GM12878 (cell line): ENCODE results near the gene GSG1L. TPM values are rescaled to one million over a fixed set of nuclear protein-coding genes. Genes with fewer than 3 reads are reported as not detected.
"Not testable (repeated sequence)": the region's sequence is repeated elsewhere in the genome, so short reads cannot be mapped to it uniquely, and the experiment has no call there.

Source experiments
- ATAC-seq: fragments of 200-7000 bp; cut with Tn5 transposase; 3 replicates; pipeline ENCODE4 v1.9.1; 2020; ENCODE audit warnings: mild to moderate bottlenecking, moderate library complexity
- BruUV-seq: library from RNA; stranded (reverse); fragments of 400-500 nt; replicated peaks from 2 replicates; lab custom pipeline; 2021; lab: Mats Ljungman, UMichigan
- CTCF ChIA-PET: fragments of 300-600 bp; sonication (Branson Sonifier 250); formaldehyde crosslinking; extraction: SDS; loops from one replicate; lab custom pipeline; 2021; ENCODE audit warnings: inconsistent platforms; lab: Yijun Ruan, JAX
- POLR2A ChIA-PET: fragments of 350-600 bp; formaldehyde crosslinking; extraction: SDS; loops from one replicate; lab custom pipeline; 2021; ENCODE audit warnings: inconsistent platforms; lab: Charles Lee
- RAD21 ChIA-PET: fragments of 300-600 bp; sonication (Branson Sonifier 250); formaldehyde crosslinking; loops from one replicate; lab custom pipeline; 2023; ENCODE audit warnings: antibody characterized with exemption; ENCODE audit not compliant: unreplicated experiment; lab: Charles Lee
- SMC1A ChIA-PET: fragments of 300-600 bp; sonication (Branson Sonifier 250); formaldehyde crosslinking; loops from one replicate; lab custom pipeline; 2023; ENCODE audit not compliant: unreplicated experiment, uncharacterized antibody; lab: Charles Lee
- DNase-seq: peaks from one replicate; pipeline ENCODE4 v3.0.0-alpha.2; 2011; ENCODE audit warnings: low read depth, low spot score
- FAIRE-seq: peaks from 3 replicates; lab custom pipeline; 2011; peaks lifted over from hg19 to GRCh38; lab: Jason Lieb, UNC
- H2AFZ ChIP-seq: 2 replicates; pipeline ENCODE4 v1.6.0; 2011; ENCODE audit warnings: low read depth, low read length, control low read depth; ENCODE audit not compliant: control insufficient read depth
- H3K27ac ChIP-seq: 2 replicates; pipeline ENCODE4 v1.5.1; 2011; ENCODE audit warnings: control low read depth; ENCODE audit not compliant: control insufficient read depth, insufficient read depth
- H3K27me3 ChIP-seq, 2 experiments: replicated peaks in 1 of 2; 2 replicates each; pipeline versions ENCODE4 v1.6.0 to v1.6.1; 2011; ENCODE audit warnings: low read length in 1 of 2; ENCODE audit not compliant: control insufficient read depth in 2 of 2, insufficient read depth in 2 of 2
- H3K36me3 ChIP-seq, 2 experiments: 2 replicates each; pipeline ENCODE4 v1.5.1; 2011; ENCODE audit warnings: low read length in 1 of 2; ENCODE audit not compliant: control insufficient read depth in 2 of 2, insufficient read depth in 2 of 2
- H3K4me1 ChIP-seq: 2 replicates; pipeline ENCODE4 v1.6.1; 2011; ENCODE audit warnings: mild to moderate bottlenecking, low read length, moderate library complexity, mixed read lengths; ENCODE audit not compliant: control insufficient read depth, insufficient read depth
- H3K4me2 ChIP-seq: 2 replicates; pipeline ENCODE4 v1.6.0; 2011; ENCODE audit warnings: control low read depth; ENCODE audit not compliant: control insufficient read depth, insufficient read depth
- H3K4me3 ChIP-seq: fragments of 200-600 bp; sonication (generic); 2 replicates; pipeline ENCODE4 v1.5.1; 2016
- H3K79me2 ChIP-seq: 2 replicates; pipeline ENCODE4 v1.6.0; 2011; ENCODE audit warnings: low read length; ENCODE audit not compliant: control insufficient read depth, insufficient read depth
- H3K9ac ChIP-seq: 2 replicates; pipeline ENCODE4 v1.8.0; 2011; ENCODE audit warnings: low read length, control low read depth, mixed read lengths; ENCODE audit not compliant: control insufficient read depth, insufficient read depth
- H3K9me3 ChIP-seq: replicated peaks from 3 replicates; pipeline ENCODE4 v1.5.1; 2011; ENCODE audit warnings: mild to moderate bottlenecking, low read length; ENCODE audit not compliant: control insufficient read depth, insufficient read depth
- H4K20me1 ChIP-seq: 2 replicates; pipeline ENCODE4 v1.6.0; 2011; ENCODE audit not compliant: control insufficient read depth, insufficient read depth
- CHD2 ChIP-seq: IDR thresholded peaks from 2 replicates; pipeline ENCODE4 v1.6.1; 2011; ENCODE audit warnings: low read depth, low read length, improper control_type of control experiment, borderline replicate concordance
- ZNF274 ChIP-seq: IDR thresholded peaks from one replicate; pipeline ENCODE4 v1.8.0; 2011; ENCODE audit not compliant: insufficient read length, insufficient read depth
- WGBS: methylation state at CpG from one replicate; pipeline ENCODE4 v1.1.6; 2016; ENCODE audit warnings: low lambda C conversion rate; ENCODE audit not compliant: insufficient replicate concordance, insufficient coverage; ENCODE audit errors: missing lambda C conversion rate; 5-methylcytosine and 5-hydroxymethylcytosine counted together
- in situ Hi-C: fragments of 300-500 bp; cut with MboI; formaldehyde crosslinking; loops from 9 replicates; pipeline ENCODE4 v1.14.3; 2018; ENCODE audit warnings: mixed read lengths
- intact Hi-C: fragments of 100-400 bp; cut with micrococcal nuclease; formaldehyde crosslinking; loops from one replicate; pipeline ENCODE4 v1.14.2; 2022; ENCODE audit not compliant: unreplicated experiment
- polyA plus RNA-seq, 11 experiments: library from polyadenylated mRNA; depleted of rRNA in 4 of 11; unstranded in 6 of 11; stranded (reverse) in 5 of 11; fragments of >200 nt; fragmentation: Nextera tagmentation in 4 of 11; fragmentation: Illumina TruSeq in 1 of 11; extraction: Ambion mirVana in 4 of 11; extraction: Trizol in 1 of 11; gene quantifications; 1 replicate in 1 of 11; 2 replicates in 10 of 11; pipeline versions ENCODE4 v1.2.1 to v1.2.3, GENCODE V29; 2011 to 2016; ENCODE audit warnings: inconsistent platforms in 2 of 11, missing spikeins in 2 of 11, low read depth in 1 of 11
- total RNA-seq, 4 experiments: library from RNA; depleted of rRNA in 3 of 4; stranded (reverse); fragments of >200 nt in 3 of 4; fragmentation: Illumina TruSeq in 1 of 4; extraction: Trizol in 1 of 4; gene quantifications; 2 replicates each; pipeline versions ENCODE4 v1.2.1 to v1.2.3, GENCODE V29; 2013 to 2021

The GSG1L gene
- total and polyA plus RNA-seq, 10 of the 15 experiments (the other 5 are each of a cell fraction or from before 2014, with no cell fraction given): not detected

DNA sequence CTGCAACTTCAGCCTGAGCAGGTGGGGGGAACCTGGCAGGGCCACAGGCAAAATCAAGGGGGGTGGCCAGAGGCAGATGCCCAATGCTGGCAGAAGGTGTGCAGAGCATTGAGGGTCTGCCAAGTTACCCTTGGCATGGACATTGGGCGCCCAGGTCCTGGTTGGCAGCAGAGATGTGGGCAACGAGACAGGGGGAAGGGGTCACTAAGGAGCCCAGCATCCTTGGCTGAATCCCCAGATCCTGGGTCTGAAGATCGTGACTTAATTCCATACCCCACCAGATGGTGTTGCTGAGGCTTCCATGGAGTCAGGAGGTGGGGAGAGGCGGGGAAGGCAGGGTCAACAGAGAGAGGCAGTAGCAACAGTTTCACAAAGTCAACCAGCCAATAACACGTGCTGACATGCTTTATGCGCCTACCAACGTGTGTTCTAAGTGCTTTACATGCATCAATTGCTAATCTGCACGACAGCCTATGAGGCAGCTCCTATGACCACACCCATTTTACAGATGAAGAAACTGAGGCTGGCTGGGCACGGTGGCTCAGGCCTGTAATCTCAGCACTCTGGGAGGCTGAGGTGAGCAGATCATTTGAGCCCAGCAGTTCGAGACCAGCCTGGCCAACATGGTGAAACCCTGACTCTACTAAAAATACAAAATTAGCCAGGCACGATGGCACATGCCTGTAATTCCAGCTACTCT lies 83.3 kb downstream of the GSG1L start:
- no peak overlapping the region for H3K4me3 ChIP-seq
- 30% methylated on average over 11 of the region's 11 CpGs for WGBS
- ChIA-PET RAD21 (no interaction called here), SMC1A (no interaction called here), POLR2A (no interaction called here), CTCF (no interaction called here)
- no peaks in the 10 kb centered on the region; the same call in 2 of the 3 replicates for H3K9me3 ChIP-seq
- H3K27me3 ChIP-seq: no peaks in the 10 kb centered on the region
- H3K79me2 ChIP-seq: no peaks in the 10 kb centered on the region
- no peak overlapping the region for H3K27ac ChIP-seq
- no peaks in the 10 kb centered on the region for H4K20me1 ChIP-seq
- in situ Hi-C loops (no loop called here), intact Hi-C loops (no loop called here)
- DNase-seq: no peak
- TF ChIP-seq ZNF274: no peak
- TF ChIP-seq CHD2: no peak
- no peaks in the 10 kb centered on the region for H3K4me1 ChIP-seq
- H2AFZ ChIP-seq: no peak overlapping the region
- BruUV-seq: no TSS peak
- ATAC-seq: no peak
- H3K9ac ChIP-seq: no peak overlapping the region
- H3K36me3 ChIP-seq: no peaks in the 10 kb centered on the region
- FAIRE-seq: no peak
- H3K4me2 ChIP-seq: no peak overlapping the region

- in situ Hi-C loops: loop anchor here (5.0 kb wide), 1 partner anchor 238 kb away; no protein-coding TSS in a partner anchor
- H3K27me3 ChIP-seq, H3K4me2 ChIP-seq, H3K27ac ChIP-seq, DNase-seq, H3K9me3 ChIP-seq, intact Hi-C loops, H3K36me3 ChIP-seq, H3K9ac ChIP-seq, H3K79me2 ChIP-seq, ATAC-seq, H3K4me3 ChIP-seq, H2AFZ ChIP-seq, POLR2A ChIA-PET, RAD21 ChIA-PET, FAIRE-seq, H4K20me1 ChIP-seq, H3K4me1 ChIP-seq, BruUV-seq: not testable (repeated sequence)
- ChIA-PET SMC1A (interaction anchor here (0.6 kb wide), 1 partner anchor 65 kb away, joined by 3 read pairs; no protein-coding TSS in a partner anchor), CTCF (interaction anchor here (1.5 kb wide), 1 partner anchor 13 kb away, joined by 4 read pairs; no protein-coding TSS in a partner anchor)
- WGBS: 29% methylated on average over 3 of the region's 3 CpGs
These were observed 83.8 kb downstream of the GSG1L start for GRCh38 chr16:27979668-27980067.
